ENCODE results near the gene BAIAP2. TPM values are rescaled to one million over a fixed set of nuclear protein-coding genes. Genes with fewer than 3 reads are reported as not detected.

Gene BAIAP2
- total and polyA plus RNA-seq, 2 donors (not counting 1 experiment from before 2014, with no cell fraction given): 1.3 to 12.0 TPM

GRCh38 chr17:80987941-80988461 lies 47.0 kb upstream of the BAIAP2 start:
- Histone ChIP-seq H2AFZ (ENCODE audit: insufficient read depth, low read depth, low read length, poor library complexity, severe bottlenecking) (peak overlapping the region; percentile 50), H3K4me1 (ENCODE audit: control insufficient read depth in 2 of 2, insufficient read depth in 2 of 2, low read length in 2 of 2) (peaks cover 31 to 54% of the 10 kb centered on the region in 2 donors), H3K4me3 (ENCODE audit: control extremely low read depth in 1 of 5, extremely low read depth in 1 of 5, insufficient read depth in 1 of 5, low read depth in 2 of 5, low read length in 4 of 5) (no peak overlapping the region), H3K9ac (ENCODE audit: low read length) (no peak overlapping the region), H3K36me3 (replicated peaks in 1 of 2; ENCODE audit: control extremely low read depth in 1 of 2, control insufficient read depth in 1 of 2, extremely low read depth in 1 of 2, insufficient read depth in 2 of 2, low read length in 1 of 2) (no peaks in the 10 kb centered on the region), H3K27ac (ENCODE audit: low read length in 2 of 2) (peak overlapping the region in 1 of 2 donors; percentile 29), H3K79me2 (ENCODE audit: control insufficient read depth, insufficient read depth, low read length) (peaks cover 5% of the 10 kb centered on the region), H4K20me1 (ENCODE audit: control insufficient read depth, insufficient read depth, low read length, poor library complexity, severe bottlenecking) (peaks cover 8% of the 10 kb centered on the region), H3K4me2 (replicated peaks; ENCODE audit: low read depth, low read length, poor library complexity, severe bottlenecking) (peak overlapping the region; percentile 66), H3K9me3 (ENCODE audit: control extremely low read depth in 1 of 3, control insufficient read depth in 2 of 3, insufficient read depth in 1 of 3, low read length in 2 of 3) (no peaks in the 10 kb centered on the region), H3K27me3 (replicated peaks in 1 of 4; ENCODE audit: control extremely low read depth in 1 of 4, control insufficient read depth in 3 of 4, insufficient read depth in 4 of 4, low read length in 3 of 4) (no peaks in the 10 kb centered on the region)
- peak overlapping the region; percentile 56 for H3K27ac Mint-ChIP-seq
- intact Hi-C loops (cut with micrococcal nuclease): loop anchor here (5.0 to 10.0 kb wide), 2 partner anchors 34 to 253 kb away; no protein-coding TSS in a partner anchor
- H3K9me3 Mint-ChIP-seq (ENCODE audit: insufficient read depth): no peaks in the 10 kb centered on the region
- TF ChIP-seq EZH2 (IDR thresholded peaks at IDR 0.05; ENCODE audit: borderline replicate concordance, insufficient read depth, low read depth, low read length, poor library complexity, severe bottlenecking) (no peak), CTCF (IDR thresholded peaks at IDR 0.05) (no peak)
- ATAC-seq (ENCODE audit: low read depth) (no peak), DNase-seq (peak; percentile 33)
- WGBS (ENCODE audit: insufficient coverage): 61% methylated on average over 16 of the region's 16 CpGs
- peak overlapping the region; percentile 57 for H3K4me3 Mint-ChIP-seq
- H3K4me1 Mint-ChIP-seq: peaks cover 38% of the 10 kb centered on the region
- CTCF ChIA-PET: interaction anchor here (0.6 to 2.7 kb wide), 12 partner anchors 9 to 562 kb away, joined by 3 to 25 read pairs (median 4); no protein-coding TSS in a partner anchor
- H3K27me3 Mint-ChIP-seq: no peaks in the 10 kb centered on the region
- POLR2A ChIA-PET: no interaction called here

GRCh38 chr17:80989586-80989913 lies 45.4 kb upstream of the BAIAP2 start:
- WGBS (ENCODE audit: insufficient coverage): 87% methylated on average over 11 of the region's 11 CpGs
- no peak overlapping the region for H3K27ac ChIP-seq (ENCODE audit: low read length in 2 of 2)
- H3K4me3 Mint-ChIP-seq: peak overlapping the region; percentile 85
- H3K4me3 ChIP-seq (ENCODE audit: control extremely low read depth in 1 of 5, extremely low read depth in 1 of 5, insufficient read depth in 1 of 5, low read depth in 2 of 5, low read length in 4 of 5): peak overlapping the region in 1 of 5 experiments; percentile 1
- CTCF ChIA-PET: interaction anchor here (0.5 to 2.7 kb wide), 15 partner anchors 10 to 563 kb away, joined by 3 to 25 read pairs (median 4); no protein-coding TSS in a partner anchor
- peak overlapping the region; percentile 77 for H2AFZ ChIP-seq (ENCODE audit: insufficient read depth, low read depth, low read length, poor library complexity, severe bottlenecking)
- intact Hi-C loops (cut with micrococcal nuclease): loop anchor here (5.0 to 10.0 kb wide), 2 partner anchors 33 to 255 kb away; no protein-coding TSS in a partner anchor
- H3K4me2 ChIP-seq (replicated peaks; ENCODE audit: low read depth, low read length, poor library complexity, severe bottlenecking): peak overlapping the region; percentile 76
- ATAC-seq (ENCODE audit: low read depth) (no peak), DNase-seq (no peak)
- peaks cover 36 to 60% of the 10 kb centered on the region in 2 donors for H3K4me1 ChIP-seq (ENCODE audit: control insufficient read depth in 2 of 2, insufficient read depth in 2 of 2, low read length in 2 of 2)
- H3K27me3 Mint-ChIP-seq: no peaks in the 10 kb centered on the region
- no peaks in the 10 kb centered on the region for H3K36me3 ChIP-seq (replicated peaks in 1 of 2; ENCODE audit: control extremely low read depth in 1 of 2, control insufficient read depth in 1 of 2, extremely low read depth in 1 of 2, insufficient read depth in 2 of 2, low read length in 1 of 2)
- POLR2A ChIA-PET: no interaction called here
- H3K79me2 ChIP-seq (ENCODE audit: control insufficient read depth, insufficient read depth, low read length): peaks cover 5% of the 10 kb centered on the region
- H3K9me3 ChIP-seq (ENCODE audit: control extremely low read depth in 1 of 3, control insufficient read depth in 2 of 3, insufficient read depth in 1 of 3, low read length in 2 of 3): no peaks in the 10 kb centered on the region
- H3K27ac Mint-ChIP-seq: no peak overlapping the region
- H3K9ac ChIP-seq (ENCODE audit: low read length): peak overlapping the region; percentile 42
- no peaks in the 10 kb centered on the region for H3K27me3 ChIP-seq (replicated peaks in 1 of 4; ENCODE audit: control extremely low read depth in 1 of 4, control insufficient read depth in 3 of 4, insufficient read depth in 4 of 4, low read length in 3 of 4)
- H3K9me3 Mint-ChIP-seq (ENCODE audit: insufficient read depth): no peaks in the 10 kb centered on the region
- TF ChIP-seq EZH2 (IDR thresholded peaks at IDR 0.05; ENCODE audit: borderline replicate concordance, insufficient read depth, low read depth, low read length, poor library complexity, severe bottlenecking) (no peak), CTCF (IDR thresholded peaks at IDR 0.05) (no peak)
- H4K20me1 ChIP-seq (ENCODE audit: control insufficient read depth, insufficient read depth, low read length, poor library complexity, severe bottlenecking): peaks cover 22% of the 10 kb centered on the region
- H3K4me1 Mint-ChIP-seq: peaks cover 40% of the 10 kb centered on the region
